ENCODE measurements around the gene IVNS1ABP. TPM values are rescaled to one million over a fixed set of nuclear protein-coding genes. Genes with fewer than 3 reads are reported as not detected.

IVNS1ABP gene
- total RNA-seq, 4 donors from 2014 or later = 18.3 to 38.1 (median 32.3) TPM

GRCh38 chr1:185297982-185298381, 19.1 kb downstream of the IVNS1ABP start:
- Histone ChIP-seq H3K4me3 (no peak overlapping the region), H3K9me3 (no peaks in the 10 kb centered on the region), H3K27ac (no peak overlapping the region), H3K36me3 (peaks cover 0 to 71% of the 10 kb centered on the region in 2 donors), H3K27me3 (no peaks in the 10 kb centered on the region), H3K4me1 (no peaks in the 10 kb centered on the region)
- TF ChIP-seq, protein P1, sequence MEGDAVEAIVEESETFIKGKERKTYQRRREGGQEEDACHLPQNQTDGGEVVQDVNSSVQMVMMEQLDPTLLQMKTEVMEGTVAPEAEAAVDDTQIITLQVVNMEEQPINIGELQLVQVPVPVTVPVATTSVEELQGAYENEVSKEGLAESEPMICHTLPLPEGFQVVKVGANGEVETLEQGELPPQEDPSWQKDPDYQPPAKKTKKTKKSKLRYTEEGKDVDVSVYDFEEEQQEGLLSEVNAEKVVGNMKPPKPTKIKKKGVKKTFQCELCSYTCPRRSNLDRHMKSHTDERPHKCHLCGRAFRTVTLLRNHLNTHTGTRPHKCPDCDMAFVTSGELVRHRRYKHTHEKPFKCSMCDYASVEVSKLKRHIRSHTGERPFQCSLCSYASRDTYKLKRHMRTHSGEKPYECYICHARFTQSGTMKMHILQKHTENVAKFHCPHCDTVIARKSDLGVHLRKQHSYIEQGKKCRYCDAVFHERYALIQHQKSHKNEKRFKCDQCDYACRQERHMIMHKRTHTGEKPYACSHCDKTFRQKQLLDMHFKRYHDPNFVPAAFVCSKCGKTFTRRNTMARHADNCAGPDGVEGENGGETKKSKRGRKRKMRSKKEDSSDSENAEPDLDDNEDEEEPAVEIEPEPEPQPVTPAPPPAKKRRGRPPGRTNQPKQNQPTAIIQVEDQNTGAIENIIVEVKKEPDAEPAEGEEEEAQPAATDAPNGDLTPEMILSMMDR (IDR thresholded peaks at IDR 0.05 in 4 of 5, conservative IDR thresholded peaks at IDR 0.05 in 1 of 5) = no peak
- intact Hi-C loops (cut with DNase I; ENCODE audit: low total_unique reads) (no loop called here), in situ Hi-C loops (cut with MboI; ENCODE audit: low sequenced_read_pairs in 4 of 4) (loop anchor here in 1 of 4 donors (25.0 kb wide), 1 partner anchor 1064 kb away; no protein-coding TSS in a partner anchor)
- no peak for DNase-seq
- ATAC-seq = no peak

DNA sequence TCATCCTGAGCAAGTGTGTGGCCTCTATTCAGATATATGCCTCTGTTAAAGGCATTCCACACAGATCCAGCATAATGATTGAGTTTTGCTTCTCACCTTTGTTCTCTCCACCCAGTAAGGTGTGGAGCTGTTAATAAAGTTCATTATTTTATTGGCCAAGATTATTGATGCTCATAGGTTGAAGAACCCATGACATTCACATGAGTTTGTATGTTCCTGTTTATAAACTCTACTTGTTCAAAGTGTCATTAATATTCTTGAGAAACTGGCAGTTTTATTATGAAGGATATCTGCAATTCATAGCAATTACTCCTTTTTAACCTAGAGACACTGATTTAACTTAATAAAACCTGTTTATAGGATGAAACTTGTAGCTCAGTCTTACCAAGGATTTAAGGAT, 22.0 kb downstream of the IVNS1ABP start:
- ATAC-seq (no peak), DNase-seq (no peak)
- in situ Hi-C loops (cut with MboI; ENCODE audit: low sequenced_read_pairs in 4 of 4) = loop anchor here in 1 of 4 donors (25.0 kb wide), 1 partner anchor 1067 kb away; no protein-coding TSS in a partner anchor

GRCh38 chr1:185293967-185294542, 23.0 kb downstream of the IVNS1ABP start:
- TF ChIP-seq, protein P1 (IDR thresholded peaks at IDR 0.05 in 4 of 5, conservative IDR thresholded peaks at IDR 0.05 in 1 of 5) = no peak
- no peak for TF ChIP-seq POLR2A (IDR thresholded peaks at IDR 0.05)
- ATAC-seq = no peak
- no peak overlapping the region for H3K27ac ChIP-seq
- no peaks in the 10 kb centered on the region for H3K27me3 ChIP-seq
- no peak overlapping the region for H3K4me3 ChIP-seq
- no peaks in the 10 kb centered on the region for H3K4me1 ChIP-seq
- in situ Hi-C loops (cut with MboI; ENCODE audit: low sequenced_read_pairs in 4 of 4) = loop anchor here in 1 of 4 donors (25.0 kb wide), 1 partner anchor 1068 kb away; no protein-coding TSS in a partner anchor
- DNase-seq = no peak
- peaks cover 0 to 38% of the 10 kb centered on the region in 2 donors for H3K36me3 ChIP-seq
- H3K9me3 ChIP-seq = no peaks in the 10 kb centered on the region
- intact Hi-C loops (cut with DNase I; ENCODE audit: low total_unique reads) = no loop called here

More for the DNA sequence above, 22.0 kb downstream of the IVNS1ABP start:
- intact Hi-C loops (cut with DNase I; ENCODE audit: low total_unique reads) = no loop called here
- Histone ChIP-seq H3K27me3 (no peaks in the 10 kb centered on the region), H3K36me3 (peaks cover 0 to 45% of the 10 kb centered on the region in 2 donors), H3K9me3 (no peaks in the 10 kb centered on the region), H3K4me1 (no peaks in the 10 kb centered on the region), H3K4me3 (no peak overlapping the region), H3K27ac (no peak overlapping the region)
- no peak for TF ChIP-seq POLR2A (IDR thresholded peaks at IDR 0.05)
- TF ChIP-seq, protein P1 (IDR thresholded peaks at IDR 0.05 in 4 of 5, conservative IDR thresholded peaks at IDR 0.05 in 1 of 5) = no peak

GRCh38 chr1:185292237-185292636, 24.8 kb downstream of the IVNS1ABP start:
- no peak for ATAC-seq
- no peaks in the 10 kb centered on the region for H3K4me1 ChIP-seq
- in situ Hi-C loops (cut with MboI; ENCODE audit: low sequenced_read_pairs in 4 of 4) = loop anchor here in 1 of 4 donors (25.0 kb wide), 1 partner anchor 1070 kb away; no protein-coding TSS in a partner anchor
- H3K27me3 ChIP-seq = no peaks in the 10 kb centered on the region
- no peak overlapping the region for H3K4me3 ChIP-seq
- TF ChIP-seq POLR2A (IDR thresholded peaks at IDR 0.05) = no peak
- TF ChIP-seq, protein P1 (IDR thresholded peaks at IDR 0.05 in 4 of 5, conservative IDR thresholded peaks at IDR 0.05 in 1 of 5) = no peak
- no peak overlapping the region for H3K27ac ChIP-seq
- intact Hi-C loops (cut with DNase I; ENCODE audit: low total_unique reads) = no loop called here
- DNase-seq = no peak
- no peaks in the 10 kb centered on the region for H3K9me3 ChIP-seq
- H3K36me3 ChIP-seq = peaks cover 0 to 20% of the 10 kb centered on the region in 2 donors
